CD4-positive, alpha-beta memory T cell (primary cell): ENCODE measurements around the gene PSMD4. TPM values are rescaled to one million over a fixed set of nuclear protein-coding genes. Genes with fewer than 3 reads are reported as not detected.

Experiments
- CTCF ChIA-PET: fragments of 350-600 bp; sonication (Branson Sonifier 250); formaldehyde crosslinking; loops from one replicate; lab custom pipeline; 2021; ENCODE audit warnings: inconsistent platforms; ENCODE audit not compliant: partially characterized antibody; lab: Charles Lee
- POLR2A ChIA-PET: fragments of 350-600 bp; sonication (Branson Sonifier 250); formaldehyde crosslinking; loops from one replicate; lab custom pipeline; 2021; ENCODE audit not compliant: partially characterized antibody; lab: Charles Lee
- DNase-seq, 5 donors: peaks; one replicate each; pipeline versions ENCODE4 v3.0.0 to v3.0.0-alpha.2; 2020 to 2022; ENCODE audit warnings: mixed read lengths in 1 of 5
- H3K27ac ChIP-seq: one replicate; pipeline ENCODE4 v1.7.0; 2013; ENCODE audit warnings: low read depth, low read length
- H3K27me3 ChIP-seq: 2 replicates; pipeline ENCODE4 v1.7.0; 2013; ENCODE audit warnings: mild to moderate bottlenecking, low read length, moderate library complexity; ENCODE audit not compliant: insufficient read depth
- H3K36me3 ChIP-seq: 2 replicates; pipeline ENCODE4 v1.7.0; 2013; ENCODE audit warnings: mild to moderate bottlenecking, low read length, moderate library complexity; ENCODE audit not compliant: insufficient read depth
- H3K4me1 ChIP-seq: 2 replicates; pipeline ENCODE4 v1.7.0; 2013; ENCODE audit warnings: mild to moderate bottlenecking, low read length, moderate library complexity; ENCODE audit not compliant: insufficient read depth
- H3K4me3 ChIP-seq, 2 donors: one replicate each; pipeline ENCODE4 v1.7.0; 2013; ENCODE audit warnings: low read length in 2 of 2, mild to moderate bottlenecking in 1 of 2
- H3K9me3 ChIP-seq, 2 donors: one replicate each; pipeline ENCODE4 v1.7.0; 2013; ENCODE audit warnings: low read length in 2 of 2, control low read depth in 1 of 2; ENCODE audit not compliant: control insufficient read depth in 1 of 2
- H3K27ac Mint-ChIP-seq, 7 donors: one replicate each; pipeline ENCODE4 v1.8.0; 2020 to 2021; ENCODE audit warnings: mixed read lengths in 7 of 7, mild to moderate bottlenecking in 6 of 7, inconsistent platforms in 3 of 7, moderate library complexity in 3 of 7
- H3K27me3 Mint-ChIP-seq, 2 donors: one replicate each; pipeline ENCODE4 v1.8.0; 2020 to 2021; ENCODE audit warnings: mixed read lengths in 2 of 2
- H3K36me3 Mint-ChIP-seq, 2 donors: one replicate each; pipeline ENCODE4 v1.8.0; 2020 to 2021; ENCODE audit warnings: mixed read lengths in 2 of 2, inconsistent platforms in 1 of 2, mild to moderate bottlenecking in 1 of 2
- H3K4me1 Mint-ChIP-seq, 4 donors: one replicate each; pipeline ENCODE4 v1.8.0; 2020 to 2021; ENCODE audit warnings: mixed read lengths in 4 of 4, mild to moderate bottlenecking in 1 of 4
- H3K4me3 Mint-ChIP-seq, 8 donors: one replicate each; pipeline ENCODE4 v1.8.0; 2020 to 2021; ENCODE audit warnings: mixed read lengths in 8 of 8, mild to moderate bottlenecking in 7 of 8, moderate library complexity in 6 of 8, inconsistent platforms in 3 of 8
- H3K9me3 Mint-ChIP-seq, 8 donors: one replicate each; pipeline ENCODE4 v1.8.0; 2020 to 2021; ENCODE audit warnings: mixed read lengths in 8 of 8, mild to moderate bottlenecking in 5 of 8, inconsistent platforms in 3 of 8, moderate library complexity in 1 of 8
- intact Hi-C: fragments of 100-400 bp; cut with micrococcal nuclease; formaldehyde crosslinking; loops from one replicate; pipeline ENCODE4 v1.15.1; 2023
- polyA plus RNA-seq, 2 donors: library from polyadenylated mRNA; unstranded; fragments of 300-500 nt; fragmentation: Illumina TruSeq; gene quantifications; one replicate each; pipeline ENCODE4 v1.2.3, GENCODE V29; 2021
- total RNA-seq, 2 experiments: library from RNA; stranded (reverse); gene quantifications; one replicate each; pipeline ENCODE4 v1.2.3, GENCODE V29; 2021

The PSMD4 gene
- total and polyA plus RNA-seq, 4 experiments from 2014 or later, result 143 to 380 (median 196) TPM

- peak overlapping the region; percentile 71 to 99 for H3K4me3 ChIP-seq
- peaks cover 24% of the 10 kb centered on the region for H3K36me3 ChIP-seq
- H3K4me1 Mint-ChIP-seq, result peaks cover 14 to 47% (median 33%) of the 10 kb centered on the region in 4 donors
- DNase-seq, result peak in 4 of 5 donors; percentile 14 to 54 (median 23)
- no peaks in the 10 kb centered on the region for H3K27me3 Mint-ChIP-seq
- intact Hi-C loops, result loop anchor here (1.0 to 2.0 kb wide), 2 partner anchors 93 to 508 kb away; partner anchors contain the start of genes TDRKH and VPS72
- H3K27ac Mint-ChIP-seq, result peak overlapping the region; percentile 85 to 97 (median 93)
- H3K4me3 Mint-ChIP-seq, result peak overlapping the region; percentile 87 to 99 (median 95)
- peak overlapping the region; percentile 94 for H3K27ac ChIP-seq
- peaks cover 10 to 47% of the 10 kb centered on the region in 2 donors for H3K36me3 Mint-ChIP-seq
- H3K9me3 Mint-ChIP-seq, result peaks cover 0 to 6% (median 0%) of the 10 kb centered on the region in 8 donors
- CTCF ChIA-PET, result interaction anchor here (0.6 to 6.1 kb wide), 5 partner anchors 19 to 77 kb away, joined by 3 to 56 read pairs (median 4); no protein-coding TSS in a partner anchor
- POLR2A ChIA-PET, result interaction anchor here (0.5 to 4.1 kb wide), 12 partner anchors 11 to 117 kb away, joined by 3 to 50 read pairs (median 5); partner anchors contain the start of genes PI4KB, PSMB4 and PSMD4
- H3K27me3 ChIP-seq, result no peaks in the 10 kb centered on the region
- peaks cover 25% of the 10 kb centered on the region for H3K4me1 ChIP-seq
- H3K9me3 ChIP-seq, result no peaks in the 10 kb centered on the region
Observed at GRCh38 chr1:151282883-151283725, 28.6 kb downstream of the PSMD4 start.

GRCh38 chr1:151284013-151284577, 29.6 kb downstream of the PSMD4 start:
- H3K36me3 ChIP-seq, result peaks cover 34% of the 10 kb centered on the region
- no peaks in the 10 kb centered on the region for H3K27me3 Mint-ChIP-seq
- ChIA-PET POLR2A (interaction anchor here (1.1 to 4.1 kb wide), 4 partner anchors 10 to 118 kb away, joined by 3 to 50 read pairs (median 24); partner anchors contain the start of gene PI4KB), CTCF (interaction anchor here (1.1 to 6.1 kb wide), 3 partner anchors 18 to 60 kb away, joined by 4 to 56 read pairs (median 10); no protein-coding TSS in a partner anchor)
- H3K4me3 Mint-ChIP-seq, result peak overlapping the region; percentile 15 to 99 (median 94)
- H3K9me3 ChIP-seq, result no peaks in the 10 kb centered on the region
- no peak overlapping the region for H3K4me3 ChIP-seq
- H3K4me1 ChIP-seq, result peaks cover 25% of the 10 kb centered on the region
- H3K27ac ChIP-seq, result peak overlapping the region; percentile 94
- peaks cover 14 to 55% (median 41%) of the 10 kb centered on the region in 4 donors for H3K4me1 Mint-ChIP-seq
- H3K9me3 Mint-ChIP-seq, result peaks cover 0 to 6% (median 0%) of the 10 kb centered on the region in 8 donors
- peaks cover 16 to 57% of the 10 kb centered on the region in 2 donors for H3K36me3 Mint-ChIP-seq
- no peaks in the 10 kb centered on the region for H3K27me3 ChIP-seq
- intact Hi-C loops, result no loop called here
- no peak for DNase-seq
- peak overlapping the region; percentile 85 to 97 (median 94) for H3K27ac Mint-ChIP-seq

DNA sequence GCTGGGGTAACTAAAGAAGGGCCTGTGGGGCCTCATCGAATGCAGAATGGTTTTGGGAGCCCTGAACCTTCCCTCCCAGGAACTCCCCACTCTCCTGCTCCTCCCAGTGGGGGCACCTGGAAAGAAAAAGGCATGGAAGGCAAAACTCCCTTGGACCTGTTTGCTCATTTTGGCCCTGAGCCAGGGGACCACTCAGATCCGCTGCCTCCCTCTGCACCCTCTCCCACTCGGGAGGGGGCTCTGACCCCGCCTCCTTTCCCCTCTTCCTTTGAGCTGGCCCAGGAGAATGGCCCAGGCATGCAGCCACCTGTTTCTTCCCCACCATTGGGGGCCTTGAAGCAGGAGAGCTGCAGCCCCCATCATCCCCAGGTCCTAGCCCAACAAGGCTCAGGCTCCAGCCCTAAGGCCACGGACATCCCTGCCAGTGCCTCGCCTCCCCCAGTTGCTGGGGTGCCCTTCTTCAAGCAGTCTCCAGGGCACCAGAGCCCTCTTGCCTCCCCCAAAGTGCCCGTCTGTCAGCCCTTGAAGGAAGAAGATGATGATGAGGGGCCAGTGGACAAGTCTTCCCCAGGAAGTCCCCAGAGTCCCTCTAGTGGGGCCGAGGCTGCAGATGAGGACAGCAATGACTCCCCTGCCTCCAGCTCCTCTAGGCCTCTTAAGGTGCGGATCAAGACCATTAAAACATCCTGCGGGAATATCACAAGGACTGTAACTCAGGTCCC, 32.2 kb downstream of the PSMD4 start:
- peaks cover 20% of the 10 kb centered on the region for H3K4me1 ChIP-seq
- POLR2A ChIA-PET, result no interaction called here
- peaks cover 24 to 66% of the 10 kb centered on the region in 2 donors for H3K36me3 Mint-ChIP-seq

GRCh38 chr1:151287341-151287699, 32.8 kb downstream of the PSMD4 start:
- Histone ChIP-seq H3K27me3 (no peaks in the 10 kb centered on the region), H3K4me3 (no peak overlapping the region), H3K27ac (no peak overlapping the region), H3K36me3 (peaks cover 56% of the 10 kb centered on the region), H3K4me1 (peaks cover 20% of the 10 kb centered on the region), H3K9me3 (no peaks in the 10 kb centered on the region)
- ChIA-PET POLR2A (no interaction called here), CTCF (interaction anchor here (1.8 kb wide), 1 partner anchor 14 kb away, joined by 6 read pairs; no protein-coding TSS in a partner anchor)
- DNase-seq, result no peak
- intact Hi-C loops, result no loop called here
- Mint-ChIP-seq H3K4me3 (no peak overlapping the region), H3K9me3 (peaks cover 0 to 1% (median 0%) of the 10 kb centered on the region in 8 donors), H3K27me3 (no peaks in the 10 kb centered on the region), H3K36me3 (peaks cover 25 to 68% of the 10 kb centered on the region in 2 donors), H3K4me1 (peaks cover 15 to 40% (median 31%) of the 10 kb centered on the region in 4 donors), H3K27ac (peak overlapping the region in 1 of 7 donors; percentile 44)

More for the DNA sequence above, 32.2 kb downstream of the PSMD4 start:
- Mint-ChIP-seq H3K27me3 (no peaks in the 10 kb centered on the region), H3K4me1 (peaks cover 15 to 44% (median 33%) of the 10 kb centered on the region in 4 donors), H3K4me3 (no peak overlapping the region), H3K27ac (peak overlapping the region in 2 of 7 donors; percentile 44 to 48), H3K9me3 (peaks cover 0 to 1% (median 0%) of the 10 kb centered on the region in 8 donors)
- no peak for DNase-seq
- Histone ChIP-seq H3K36me3 (peaks cover 50% of the 10 kb centered on the region), H3K27ac (no peak overlapping the region), H3K4me3 (no peak overlapping the region), H3K27me3 (no peaks in the 10 kb centered on the region), H3K9me3 (no peaks in the 10 kb centered on the region)
- CTCF ChIA-PET, result interaction anchor here (1.8 kb wide), 1 partner anchor 14 kb away, joined by 6 read pairs; no protein-coding TSS in a partner anchor
- intact Hi-C loops, result no loop called here

- CTCF ChIA-PET, result interaction anchor here (1.8 kb wide), 1 partner anchor 13 kb away, joined by 6 read pairs; no protein-coding TSS in a partner anchor
- H3K4me3 Mint-ChIP-seq, result no peak overlapping the region
- POLR2A ChIA-PET, result no interaction called here
- H3K27me3 ChIP-seq, result no peaks in the 10 kb centered on the region
- peaks cover 19% of the 10 kb centered on the region for H3K4me1 ChIP-seq
- no peak overlapping the region for H3K4me3 ChIP-seq
- peaks cover 0 to 1% (median 0%) of the 10 kb centered on the region in 8 donors for H3K9me3 Mint-ChIP-seq
- no peak for DNase-seq
- H3K9me3 ChIP-seq, result no peaks in the 10 kb centered on the region
- H3K36me3 Mint-ChIP-seq, result peaks cover 29 to 74% of the 10 kb centered on the region in 2 donors
- no peaks in the 10 kb centered on the region for H3K27me3 Mint-ChIP-seq
- H3K36me3 ChIP-seq, result peaks cover 62% of the 10 kb centered on the region
- no peak overlapping the region for H3K27ac ChIP-seq
- H3K4me1 Mint-ChIP-seq, result peaks cover 15 to 39% (median 31%) of the 10 kb centered on the region in 4 donors
- peak overlapping the region in 1 of 7 donors; percentile 70 for H3K27ac Mint-ChIP-seq
- intact Hi-C loops, result no loop called here
Observed at GRCh38 chr1:151287767-151288500, 33.4 kb downstream of the PSMD4 start.

DNA sequence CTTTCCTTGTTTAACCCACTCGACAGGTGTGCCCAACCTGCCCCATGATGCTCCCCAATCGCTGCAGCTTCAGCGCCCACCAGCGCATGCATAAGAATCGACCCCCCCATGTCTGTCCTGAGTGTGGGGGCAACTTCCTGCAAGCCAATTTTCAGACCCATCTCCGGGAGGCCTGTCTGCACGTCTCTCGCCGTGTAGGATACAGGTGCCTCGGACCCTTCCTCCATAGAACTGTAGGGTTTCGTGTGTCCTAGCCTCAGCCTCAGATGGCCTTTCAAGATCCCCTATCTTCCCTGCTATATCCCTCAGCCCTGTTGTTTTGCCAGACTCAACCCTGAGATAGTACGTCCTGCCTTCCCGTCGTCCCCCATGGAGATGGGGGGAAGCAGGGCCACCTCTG, 34.0 kb downstream of the PSMD4 start:
- peaks cover 68% of the 10 kb centered on the region for H3K36me3 ChIP-seq
- POLR2A ChIA-PET, result no interaction called here
- no peaks in the 10 kb centered on the region for H3K27me3 ChIP-seq
- Mint-ChIP-seq H3K9me3 (no peaks in the 10 kb centered on the region), H3K27me3 (no peaks in the 10 kb centered on the region), H3K27ac (peak overlapping the region in 4 of 7 donors; percentile 43 to 79 (median 68)), H3K36me3 (peaks cover 30 to 74% of the 10 kb centered on the region in 2 donors), H3K4me1 (peaks cover 12 to 33% (median 27%) of the 10 kb centered on the region in 4 donors), H3K4me3 (peak overlapping the region in 1 of 8 donors; percentile 13)
- peaks cover 13% of the 10 kb centered on the region for H3K4me1 ChIP-seq
- CTCF ChIA-PET, result interaction anchor here (1.6 kb wide), 1 partner anchor 12 kb away, joined by 5 read pairs; no protein-coding TSS in a partner anchor
- DNase-seq, result no peak
- no peak overlapping the region for H3K4me3 ChIP-seq
- intact Hi-C loops, result no loop called here
- H3K9me3 ChIP-seq, result no peaks in the 10 kb centered on the region
- no peak overlapping the region for H3K27ac ChIP-seq
